HFF-Myc (cell line): Measurements from ENCODE around the gene CPLX3.

Source experiments
- DNase-seq: peaks from one replicate; pipeline ENCODE4 v3.0.0-alpha.2; 2011; ENCODE audit warnings: low read depth; ENCODE audit errors: extremely low read depth
- H3K4me3 ChIP-seq: replicated peaks from 2 replicates; pipeline ENCODE4 v1.5.1; 2011; ENCODE audit warnings: low read depth, mild to moderate bottlenecking, control low read depth, low read length
- TF ChIP-seq, protein P1 (sequence below): IDR thresholded peaks from 2 replicates; pipeline ENCODE4 v1.5.1; 2012; ENCODE audit warnings: mild to moderate bottlenecking, low read depth, low read length, control low read depth; ENCODE audit errors: missing control alignments

Gene CPLX3

DNA sequence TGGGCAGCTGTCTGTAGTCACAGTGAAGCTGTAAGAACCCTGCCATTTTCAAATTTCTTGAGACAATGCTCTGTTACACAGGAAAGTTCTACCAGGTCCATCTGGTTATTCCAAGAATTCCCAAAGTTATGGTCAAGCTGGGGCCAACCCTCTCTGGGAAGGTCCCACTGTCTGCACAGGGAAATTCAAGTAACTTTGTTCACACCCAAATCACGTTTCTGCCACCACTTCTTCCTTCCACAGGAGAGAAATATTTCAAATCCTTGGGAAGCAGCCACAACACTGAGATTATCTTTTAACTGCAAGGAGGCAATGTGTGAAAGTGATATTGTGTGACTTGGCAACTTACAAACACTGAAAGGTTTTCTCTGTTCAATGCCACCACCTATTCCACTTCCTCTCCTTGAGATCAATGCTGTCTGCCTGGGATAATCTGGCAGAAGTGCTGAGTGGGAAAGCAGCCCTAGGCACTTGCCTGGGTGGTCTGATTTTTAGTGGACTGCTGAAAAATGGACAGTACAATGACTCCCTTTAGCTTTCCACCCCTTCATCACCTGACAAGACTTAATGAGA lies 41.1 kb downstream of the CPLX3 start:
- DNase-seq: no peak
- no peak overlapping the region for H3K4me3 ChIP-seq
- TF ChIP-seq, protein P1, sequence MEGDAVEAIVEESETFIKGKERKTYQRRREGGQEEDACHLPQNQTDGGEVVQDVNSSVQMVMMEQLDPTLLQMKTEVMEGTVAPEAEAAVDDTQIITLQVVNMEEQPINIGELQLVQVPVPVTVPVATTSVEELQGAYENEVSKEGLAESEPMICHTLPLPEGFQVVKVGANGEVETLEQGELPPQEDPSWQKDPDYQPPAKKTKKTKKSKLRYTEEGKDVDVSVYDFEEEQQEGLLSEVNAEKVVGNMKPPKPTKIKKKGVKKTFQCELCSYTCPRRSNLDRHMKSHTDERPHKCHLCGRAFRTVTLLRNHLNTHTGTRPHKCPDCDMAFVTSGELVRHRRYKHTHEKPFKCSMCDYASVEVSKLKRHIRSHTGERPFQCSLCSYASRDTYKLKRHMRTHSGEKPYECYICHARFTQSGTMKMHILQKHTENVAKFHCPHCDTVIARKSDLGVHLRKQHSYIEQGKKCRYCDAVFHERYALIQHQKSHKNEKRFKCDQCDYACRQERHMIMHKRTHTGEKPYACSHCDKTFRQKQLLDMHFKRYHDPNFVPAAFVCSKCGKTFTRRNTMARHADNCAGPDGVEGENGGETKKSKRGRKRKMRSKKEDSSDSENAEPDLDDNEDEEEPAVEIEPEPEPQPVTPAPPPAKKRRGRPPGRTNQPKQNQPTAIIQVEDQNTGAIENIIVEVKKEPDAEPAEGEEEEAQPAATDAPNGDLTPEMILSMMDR: no peak

DNA sequence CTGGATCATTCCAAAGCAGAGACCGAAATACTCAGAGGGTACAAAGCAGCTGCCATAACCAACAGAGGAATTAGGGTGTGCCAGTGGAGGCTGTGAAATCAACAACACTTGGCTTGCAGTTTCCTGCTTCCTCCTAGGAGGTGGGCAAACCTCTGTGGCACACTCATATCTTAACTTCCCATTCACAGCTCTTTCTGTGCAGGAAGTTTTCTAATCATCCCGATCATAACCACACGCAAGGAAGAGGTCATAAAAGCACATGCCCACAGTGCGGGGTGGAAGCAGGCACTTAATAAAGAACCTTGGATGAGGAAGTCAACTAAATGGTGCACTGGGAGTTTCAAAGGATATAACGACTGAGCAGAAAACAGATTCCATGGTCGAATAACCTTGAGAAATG lies 41.6 kb downstream of the CPLX3 start:
- no peak for DNase-seq
- TF ChIP-seq, protein P1: no peak
- H3K4me3 ChIP-seq: no peak overlapping the region

DNA sequence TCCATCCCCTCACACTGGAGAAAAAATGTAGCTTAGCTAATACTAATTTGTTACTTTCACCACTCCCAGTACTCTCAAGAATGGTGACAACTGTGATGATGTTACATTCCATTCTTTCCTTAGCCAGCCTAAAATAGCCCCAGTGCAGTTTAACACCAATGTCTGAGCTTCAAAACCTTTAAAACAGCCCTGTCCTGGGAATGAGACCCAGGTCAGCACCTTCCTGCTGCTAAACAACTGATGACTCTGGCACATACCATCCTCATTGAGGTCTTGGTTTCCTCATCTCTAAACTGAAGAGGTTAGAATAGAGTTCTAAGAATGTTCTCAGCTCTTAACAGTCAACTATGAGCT lies 42.9 kb downstream of the CPLX3 start:
- DNase-seq: no peak
- no peak overlapping the region for H3K4me3 ChIP-seq
- TF ChIP-seq, protein P1: no peak

DNA sequence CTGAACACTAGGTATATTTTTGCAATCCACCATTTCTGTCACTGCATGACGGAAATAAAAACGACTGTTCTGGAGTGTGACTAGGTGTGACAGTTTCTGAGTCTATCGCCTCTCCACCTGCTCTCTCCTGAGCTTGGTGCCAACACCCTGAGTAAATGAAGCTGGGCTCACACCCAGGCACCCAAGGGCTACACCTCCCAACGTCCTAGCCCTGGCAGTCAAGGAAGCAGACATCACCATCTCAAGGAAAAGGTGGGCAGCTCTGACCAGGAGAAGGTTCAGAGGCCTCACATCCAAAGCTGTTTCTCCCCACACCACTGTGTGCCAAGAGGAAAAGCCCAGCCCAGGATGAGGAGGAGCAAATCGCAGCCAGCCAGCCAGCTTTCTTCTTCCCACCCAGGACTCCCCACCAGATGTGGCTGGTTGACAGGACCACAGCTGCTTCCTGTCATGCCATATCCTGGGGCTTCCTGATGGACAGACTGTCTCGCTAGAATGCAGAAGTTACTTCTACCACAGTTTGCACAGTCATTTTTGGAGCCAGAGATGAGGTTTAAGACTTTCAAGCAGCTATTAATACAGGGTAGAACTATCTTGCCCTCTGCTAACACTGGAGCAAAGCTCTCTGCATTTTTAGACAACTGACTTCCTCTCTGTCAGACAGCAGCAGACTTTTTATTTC lies 43.4 kb downstream of the CPLX3 start:
- no peak overlapping the region for H3K4me3 ChIP-seq
- DNase-seq: no peak
- TF ChIP-seq, protein P1: no peak

DNA sequence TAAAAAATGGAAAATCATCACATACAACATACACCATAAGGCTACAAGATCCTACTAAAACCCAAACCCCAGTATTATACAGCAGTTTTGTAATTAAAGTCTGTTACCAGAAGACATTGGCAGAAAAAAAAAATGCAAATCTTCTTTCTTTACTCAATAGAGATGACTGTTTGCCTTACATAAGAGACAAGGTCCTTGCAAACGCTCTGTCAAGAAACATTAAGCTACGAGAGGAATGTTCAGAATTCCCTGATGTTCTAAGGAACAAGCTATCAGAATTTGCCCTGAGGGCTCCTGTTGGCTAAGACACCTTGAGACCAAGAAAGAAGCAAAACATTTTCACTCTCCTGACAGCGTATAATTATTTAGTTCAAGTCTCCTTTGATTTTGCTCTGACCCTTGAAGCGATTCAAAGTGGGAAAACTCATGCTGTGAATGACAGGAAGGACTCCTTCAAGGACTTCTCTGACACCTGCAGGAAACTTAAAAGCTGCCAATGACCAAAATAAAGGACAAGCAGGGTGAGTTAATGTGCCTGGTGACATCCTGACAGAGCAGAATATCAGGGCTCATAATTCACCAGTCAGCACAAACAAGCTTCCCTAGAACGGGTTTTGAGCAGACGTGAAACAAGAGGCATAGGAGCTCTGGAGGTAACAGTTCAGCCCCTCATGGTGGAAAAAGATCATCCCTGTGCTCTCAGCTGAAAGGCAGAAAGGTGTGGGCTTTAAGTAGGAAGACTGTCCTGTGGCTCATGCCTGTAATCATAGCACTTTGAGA lies 44.2 kb downstream of the CPLX3 start:
- H3K4me3 ChIP-seq: no peak overlapping the region
- no peak for DNase-seq
- TF ChIP-seq, protein P1: no peak

DNA sequence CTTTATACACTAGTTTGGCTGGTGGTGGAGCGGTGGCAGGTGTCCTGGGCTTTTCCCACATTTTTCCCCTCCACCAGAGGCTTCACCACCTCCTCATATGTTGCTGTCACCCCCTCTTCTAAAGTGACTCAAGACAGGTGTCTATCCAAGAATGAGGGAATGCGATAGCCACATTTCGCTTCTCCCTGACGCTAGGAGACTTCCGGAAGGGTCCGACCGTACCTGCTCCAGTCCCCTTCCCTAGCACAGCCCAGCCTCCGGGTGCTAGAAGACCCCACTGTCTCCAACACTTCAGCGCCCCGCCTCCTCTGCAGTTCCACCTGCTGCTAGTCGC lies 46.2 kb downstream of the CPLX3 start:
- TF ChIP-seq, protein P1: no peak
- no peak for DNase-seq
- H3K4me3 ChIP-seq: peak overlapping the region; percentile 52
